Measurements from ENCODE around the gene KCTD13.

KCTD13 gene

GRCh38 chr16:29925781-29926710, at the start of gene KCTD13:
Gene KCTD13 (minus strand): TSS chr16:29926226. CDS start chr16:29926033, 193 bp downstream.
- H3K4me3 ChIP-seq (replicated peaks; ENCODE audit: low read depth, low read length): peak within 1 kb of the TSS; percentile 66
- TF ChIP-seq CTCF (IDR thresholded peaks at IDR 0.05; ENCODE audit: low read depth, low read length, missing control alignments): no peak
- peak; percentile 24 for DNase-seq (ENCODE audit: extremely low read depth, low read depth)

GRCh38 chr16:29975134-29975538, 49.1 kb upstream of the KCTD13 start:
- H3K4me3 ChIP-seq (replicated peaks; ENCODE audit: low read depth, low read length): peak overlapping the region; percentile 95
- no peak for DNase-seq (ENCODE audit: extremely low read depth, low read depth)
- no peak for TF ChIP-seq CTCF (IDR thresholded peaks at IDR 0.05; ENCODE audit: low read depth, low read length, missing control alignments)

GRCh38 chr16:29974291-29975133, 48.5 kb upstream of the KCTD13 start:
- DNase-seq (ENCODE audit: extremely low read depth, low read depth): no peak
- no peak for TF ChIP-seq CTCF (IDR thresholded peaks at IDR 0.05; ENCODE audit: low read depth, low read length, missing control alignments)
- peak overlapping the region; percentile 95 for H3K4me3 ChIP-seq (replicated peaks; ENCODE audit: low read depth, low read length)

GRCh38 chr16:29973384-29974246, 47.6 kb upstream of the KCTD13 start, which contains the start of gene TAOK2:
Gene TAOK2 (plus strand): TSS chr16:29973868. CDS start chr16:29977773, 3,905 bp downstream.
- peak; percentile 96 for DNase-seq (ENCODE audit: extremely low read depth, low read depth)
- peak within 1 kb of the TSS; percentile 95 for H3K4me3 ChIP-seq (replicated peaks; ENCODE audit: low read depth, low read length)
- no peak for TF ChIP-seq CTCF (IDR thresholded peaks at IDR 0.05; ENCODE audit: low read depth, low read length, missing control alignments)

GRCh38 chr16:29972992-29973383, 47.0 kb upstream of the KCTD13 start:
- no peak for TF ChIP-seq CTCF (IDR thresholded peaks at IDR 0.05; ENCODE audit: low read depth, low read length, missing control alignments)
- no peak overlapping the region for H3K4me3 ChIP-seq (replicated peaks; ENCODE audit: low read depth, low read length)
- DNase-seq (ENCODE audit: extremely low read depth, low read depth): no peak

GRCh38 chr16:29972500-29972899, 46.5 kb upstream of the KCTD13 start:
- H3K4me3 ChIP-seq (replicated peaks; ENCODE audit: low read depth, low read length): no peak overlapping the region
- no peak for DNase-seq (ENCODE audit: extremely low read depth, low read depth)
- TF ChIP-seq CTCF (IDR thresholded peaks at IDR 0.05; ENCODE audit: low read depth, low read length, missing control alignments): no peak
